Brain pericyte (primary cell): ENCODE data around the gene GPC2.
"Not testable (repeated sequence)": the region's sequence is repeated elsewhere in the genome, so short reads cannot be mapped to it uniquely, and the experiment has no call there.

ENCODE experiments used
- DNase-seq: peaks from one replicate; pipeline ENCODE4 v3.0.0-alpha.2; 2012; ENCODE audit warnings: low read depth, low spot score

The GPC2 gene

GRCh38 chr7:100152937-100153666 lies 24.1 kb downstream of the GPC2 start:
- DNase-seq = no peak

GRCh38 chr7:100152404-100152803 lies 24.8 kb downstream of the GPC2 start:
- no peak for DNase-seq

GRCh38 chr7:100148559-100149328 lies 28.4 kb downstream of the GPC2 start, which contains the start of gene LAMTOR4:
Gene LAMTOR4, plus strand, starts transcription at chr7:100148918. Its CDS starts 55 bp downstream, at chr7:100148973.
- peak; percentile 97 for DNase-seq

- DNase-seq = no peak
Observed at GRCh38 chr7:100148225-100148558, 29.0 kb downstream of the GPC2 start.

- DNase-seq = no peak
Observed at GRCh38 chr7:100147278-100147677, 29.9 kb downstream of the GPC2 start.

- not testable (repeated sequence) for DNase-seq
Observed at GRCh38 chr7:100146350-100146749, 30.8 kb downstream of the GPC2 start.

GRCh38 chr7:100142461-100142860 lies 34.7 kb downstream of the GPC2 start:
- no peak for DNase-seq

GRCh38 chr7:100141555-100141949 lies 35.6 kb downstream of the GPC2 start:
- no peak for DNase-seq

GRCh38 chr7:100137851-100138760 lies 39.1 kb downstream of the GPC2 start:
- no peak for DNase-seq

- no peak for DNase-seq
Observed at GRCh38 chr7:100132697-100133151, 44.5 kb downstream of the GPC2 start.

GRCh38 chr7:100132126-100132525 lies 45.1 kb downstream of the GPC2 start:
- DNase-seq = no peak

GRCh38 chr7:100130608-100131453 lies 46.4 kb downstream of the GPC2 start:
- DNase-seq = no peak

GRCh38 chr7:100130220-100130607 lies 47.0 kb downstream of the GPC2 start:
- not testable (repeated sequence) for DNase-seq

- no peak for DNase-seq
Observed at GRCh38 chr7:100128637-100128963, 48.6 kb downstream of the GPC2 start.

- no peak for DNase-seq
Observed at GRCh38 chr7:100127866-100128636, 49.1 kb downstream of the GPC2 start.

GRCh38 chr7:100126931-100127865 lies 50.0 kb downstream of the GPC2 start, which contains the start of gene MBLAC1:
Gene MBLAC1, plus strand, starts transcription at chr7:100126967. Its CDS starts 429 bp downstream, at chr7:100127396.
- peak; percentile 75 for DNase-seq

GRCh38 chr7:100126239-100126930 lies 50.8 kb downstream of the GPC2 start:
- no peak for DNase-seq
